B cell (primary cell): ENCODE data around the gene TIMP2. TPM values are rescaled to one million over a fixed set of nuclear protein-coding genes. Genes with fewer than 3 reads are reported as not detected.

Experiments
- ATAC-seq: fragments of 200-7000 bp; cut with Tn5 transposase; one replicate; pipeline ENCODE4 v1.10.0; 2021; ENCODE audit warnings: low read depth, mild to moderate bottlenecking, moderate number of reproducible peaks, moderate library complexity
- CTCF ChIA-PET: fragments of 350-600 bp; sonication (Branson Sonifier 250); formaldehyde crosslinking; loops from one replicate; lab custom pipeline; 2021; ENCODE audit warnings: antibody characterized with exemption, inconsistent platforms; lab: Charles Lee
- POLR2A ChIA-PET: fragments of 350-600 bp; sonication (Branson Sonifier 250); formaldehyde crosslinking; loops from one replicate; lab custom pipeline; 2021; ENCODE audit warnings: antibody characterized with exemption; lab: Charles Lee
- DNase-seq: peaks from one replicate; pipeline ENCODE4 v3.0.0; 2013
- H2AFZ ChIP-seq: 2 replicates; pipeline ENCODE4 v1.6.1; 2012; ENCODE audit warnings: mild to moderate bottlenecking, low read depth, low read length; ENCODE audit not compliant: insufficient read depth, poor library complexity, severe bottlenecking
- H3K27ac ChIP-seq, 2 donors: 1 replicate in 1 of 2; 2 replicates in 1 of 2; pipeline ENCODE4 v1.5.1; 2012 to 2013; ENCODE audit warnings: low read length in 2 of 2, mild to moderate bottlenecking in 2 of 2, moderate library complexity in 1 of 2
- H3K27me3 ChIP-seq, 4 experiments: fragments of 200-600 bp in 1 of 4; sonication (generic) in 1 of 4; replicated peaks in 1 of 4; 1 replicate in 2 of 4; 2 replicates in 2 of 4; pipeline versions ENCODE4 v1.6.1 to v1.7.0; 2013 to 2016; ENCODE audit warnings: low read length in 3 of 4, mild to moderate bottlenecking in 2 of 4, mixed read lengths in 1 of 4, moderate library complexity in 1 of 4; ENCODE audit not compliant: insufficient read depth in 4 of 4, control insufficient read depth in 3 of 4; ENCODE audit errors: control extremely low read depth in 1 of 4
- H3K36me3 ChIP-seq, 2 experiments: replicated peaks in 1 of 2; 1 replicate in 1 of 2; 2 replicates in 1 of 2; pipeline versions ENCODE4 v1.6.1 to v1.7.1; 2013; ENCODE audit warnings: low read length in 1 of 2; ENCODE audit not compliant: insufficient read depth in 2 of 2, control insufficient read depth in 1 of 2; ENCODE audit errors: control extremely low read depth in 1 of 2, extremely low read depth in 1 of 2
- H3K4me1 ChIP-seq, 2 donors: fragments of 200-600 bp in 1 of 2; sonication (generic) in 1 of 2; 1 replicate in 1 of 2; 2 replicates in 1 of 2; pipeline versions ENCODE4 v1.5.1 to v1.6.1; 2013 to 2017; ENCODE audit warnings: low read length in 2 of 2; ENCODE audit not compliant: control insufficient read depth in 2 of 2, insufficient read depth in 2 of 2
- H3K4me2 ChIP-seq: replicated peaks from 2 replicates; pipeline ENCODE3; 2012; ENCODE audit warnings: mild to moderate bottlenecking, low read depth, low read length; ENCODE audit not compliant: poor library complexity, severe bottlenecking
- H3K4me3 ChIP-seq, 5 experiments: fragments of 200-600 bp in 1 of 5; sonication (generic) in 1 of 5; 1 replicate in 3 of 5; 2 replicates in 2 of 5; pipeline versions ENCODE4 v1.5.1 to v1.7.0; 2011 to 2016; ENCODE audit warnings: low read length in 4 of 5, mild to moderate bottlenecking in 4 of 5, low read depth in 2 of 5, control low read depth in 1 of 5, moderate library complexity in 1 of 5; ENCODE audit not compliant: insufficient read depth in 1 of 5; ENCODE audit errors: control extremely low read depth in 1 of 5, extremely low read depth in 1 of 5
- H3K79me2 ChIP-seq: fragments of 200-600 bp; sonication (generic); one replicate; pipeline ENCODE4 v1.6.0; 2016; ENCODE audit warnings: low read length; ENCODE audit not compliant: control insufficient read depth, insufficient read depth
- H3K9ac ChIP-seq: fragments of 200-600 bp; sonication (generic); 2 replicates; pipeline ENCODE4 v1.6.1; 2017; ENCODE audit warnings: mild to moderate bottlenecking, low read length, moderate library complexity
- H3K9me3 ChIP-seq, 3 donors: one replicate each; pipeline versions ENCODE4 v1.6.1 to v1.7.1; 2013; ENCODE audit warnings: low read length in 2 of 3; ENCODE audit not compliant: control insufficient read depth in 2 of 3, insufficient read depth in 1 of 3; ENCODE audit errors: control extremely low read depth in 1 of 3
- H4K20me1 ChIP-seq: 2 replicates; pipeline ENCODE4 v1.6.0; 2012; ENCODE audit warnings: mild to moderate bottlenecking, low read length; ENCODE audit not compliant: insufficient read depth, control insufficient read depth, poor library complexity, severe bottlenecking
- H3K27ac Mint-ChIP-seq: one replicate; pipeline ENCODE4 v1.8.0; 2021; ENCODE audit warnings: mixed read lengths
- H3K27me3 Mint-ChIP-seq: one replicate; pipeline ENCODE4 v1.8.0; 2021; ENCODE audit warnings: mixed read lengths
- H3K4me1 Mint-ChIP-seq: one replicate; pipeline ENCODE4 v1.8.0; 2021; ENCODE audit warnings: mixed read lengths
- H3K4me3 Mint-ChIP-seq: one replicate; pipeline ENCODE4 v1.8.0; 2021; ENCODE audit warnings: mixed read lengths
- H3K9me3 Mint-ChIP-seq: one replicate; pipeline ENCODE4 v1.8.0; 2022; ENCODE audit warnings: mixed read lengths; ENCODE audit not compliant: insufficient read depth
- CTCF ChIP-seq: fragments of 200-600 bp; IDR thresholded peaks from one replicate; pipeline ENCODE4 v1.8.0; 2022; ENCODE audit warnings: antibody characterized with exemption, mild to moderate bottlenecking
- EZH2 ChIP-seq: IDR thresholded peaks from 2 replicates; pipeline ENCODE4 v1.6.1; 2012; ENCODE audit warnings: borderline replicate concordance, low read depth, mild to moderate bottlenecking, moderate library complexity, low read length; ENCODE audit not compliant: insufficient read depth, poor library complexity, severe bottlenecking
- WGBS: methylation state at CpG from one replicate; pipeline ENCODE4 v1.1.5; 2013; ENCODE audit warnings: missing lambda C conversion rate; ENCODE audit not compliant: insufficient coverage; 5-methylcytosine and 5-hydroxymethylcytosine counted together
- intact Hi-C: fragments of 100-400 bp; cut with micrococcal nuclease; formaldehyde crosslinking; loops from one replicate; pipeline ENCODE4 v1.10.0; 2022
- polyA plus RNA-seq: library from polyadenylated mRNA; depleted of rRNA; stranded (reverse); fragments of >200 nt; gene quantifications from 2 replicates; pipeline ENCODE4 v1.2.3, GENCODE V29; 2012
- total RNA-seq, 2 donors: library from RNA; stranded (reverse); fragments of 120-200 nt in 1 of 2; gene quantifications; 1 replicate in 1 of 2; 2 replicates in 1 of 2; pipeline versions ENCODE4 v1.2.3 to v1.2.4, GENCODE V29; 2013 to 2022

The TIMP2 gene
- total and polyA plus RNA-seq, 2 donors (not counting 1 experiment from before 2014, with no cell fraction given): 4.8 to 10.0 TPM

- TF ChIP-seq CTCF: no peak
- TF ChIP-seq EZH2: no peak
- H3K27ac Mint-ChIP-seq: peak overlapping the region; percentile 33
- ChIA-PET CTCF (interaction anchor here (0.9 to 1.3 kb wide), 2 partner anchors 91 to 321 kb away, joined by 3 read pairs; no protein-coding TSS in a partner anchor), POLR2A (interaction anchor here (0.6 to 0.7 kb wide), 2 partner anchors 152 to 434 kb away, joined by 4 read pairs; no protein-coding TSS in a partner anchor)
- peaks cover 14% of the 10 kb centered on the region for H3K4me1 Mint-ChIP-seq
- Histone ChIP-seq H3K9ac (no peak overlapping the region), H3K4me2 (peak overlapping the region; percentile 13), H3K79me2 (peaks cover 19% of the 10 kb centered on the region), H3K4me3 (no peak overlapping the region), H3K4me1 (peaks cover 8 to 11% of the 10 kb centered on the region in 2 donors), H2AFZ (no peak overlapping the region), H3K27ac (peak overlapping the region in 1 of 2 donors; percentile 7), H3K36me3 (peaks cover 5 to 79% of the 10 kb centered on the region in 2 experiments), H4K20me1 (peaks cover 20% of the 10 kb centered on the region), H3K9me3 (no peaks in the 10 kb centered on the region), H3K27me3 (no peaks in the 10 kb centered on the region)
- intact Hi-C loops: no loop called here
- ATAC-seq: no peak
- H3K4me3 Mint-ChIP-seq: no peak overlapping the region
- no peaks in the 10 kb centered on the region for H3K9me3 Mint-ChIP-seq
- WGBS: 81% methylated on average over 5 of the region's 8 CpGs
- no peak for DNase-seq
- H3K27me3 Mint-ChIP-seq: no peaks in the 10 kb centered on the region
These were observed 105.8 kb downstream of the TIMP2 start for GRCh38 chr17:78819402-78819801.

DNA sequence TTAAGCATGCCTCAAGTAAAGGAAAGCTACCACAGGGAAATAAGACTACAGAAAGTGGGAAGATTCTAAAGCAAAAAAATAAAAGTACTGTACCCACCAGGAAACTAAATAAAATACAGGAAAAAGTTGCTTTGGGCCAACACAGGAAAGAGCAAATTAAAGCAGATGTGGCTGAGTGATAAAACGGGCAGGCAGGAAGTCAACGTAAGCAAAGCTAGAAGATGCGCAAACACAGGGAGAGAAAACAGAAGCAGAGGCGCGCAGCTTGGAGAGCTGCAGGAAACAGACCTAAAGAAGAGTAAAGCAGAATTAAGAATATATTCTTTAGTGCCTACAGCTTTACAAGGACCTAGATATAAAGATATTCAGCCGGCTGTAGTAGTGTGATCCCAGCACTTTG, 106.3 kb downstream of the TIMP2 start:
- H3K27ac ChIP-seq: peak overlapping the region in 1 of 2 donors; percentile 7
- no peak overlapping the region for H3K4me3 ChIP-seq
- ChIA-PET POLR2A (interaction anchor here (0.7 kb wide), 1 partner anchor 153 kb away, joined by 4 read pairs; no protein-coding TSS in a partner anchor), CTCF (interaction anchor here (0.9 to 1.3 kb wide), 3 partner anchors 20 to 320 kb away, joined by 3 to 5 read pairs (median 3); no protein-coding TSS in a partner anchor)
- ATAC-seq (peak; percentile 66), DNase-seq (no peak)
- no peak overlapping the region for H2AFZ ChIP-seq
- H3K9me3 ChIP-seq: no peaks in the 10 kb centered on the region
- peak overlapping the region; percentile 8 for H3K4me3 Mint-ChIP-seq
- no peaks in the 10 kb centered on the region for H3K27me3 Mint-ChIP-seq
- H3K4me1 ChIP-seq: peaks cover 8 to 11% of the 10 kb centered on the region in 2 donors
- peaks cover 14% of the 10 kb centered on the region for H3K4me1 Mint-ChIP-seq
- H3K4me2 ChIP-seq: peak overlapping the region; percentile 13
- no peak overlapping the region for H3K9ac ChIP-seq
- WGBS: 4% methylated on average over 3 of the region's 6 CpGs
- peaks cover 24% of the 10 kb centered on the region for H3K79me2 ChIP-seq
- no peaks in the 10 kb centered on the region for H3K9me3 Mint-ChIP-seq
- peaks cover 5 to 79% of the 10 kb centered on the region in 2 experiments for H3K36me3 ChIP-seq
- H4K20me1 ChIP-seq: peaks cover 16% of the 10 kb centered on the region
- no peaks in the 10 kb centered on the region for H3K27me3 ChIP-seq
- TF ChIP-seq CTCF: no peak
- TF ChIP-seq EZH2: no peak
- intact Hi-C loops: no loop called here
- peak overlapping the region; percentile 33 for H3K27ac Mint-ChIP-seq
